Stimulated activated CD8-positive, alpha-beta memory T cell treated with anti-CD3 and anti-CD28 coated beads, Interleukin-15, amount 100 ng/mL, for 1 hour (primary cell): ENCODE results near the gene PTBP3.
A peak's percentile ranks its signal among the peaks of the same experiment; 100 is the strongest.
"Not testable (repeated sequence)": the region's sequence is repeated elsewhere in the genome, so short reads cannot be mapped to it uniquely, and the experiment has no call there.

Experiments used
- DNase-seq: peaks from one replicate; pipeline ENCODE4 v3.0.0-alpha.2; 2020; ENCODE audit warnings: low read depth

PTBP3 gene

GRCh38 chr9:112332977-112333638 lies at the start of gene PTBP3:
Gene PTBP3, minus strand, starts transcription at chr9:112333619. Its CDS starts 35,754 bp downstream, at chr9:112297865.
- peak; percentile 45 for DNase-seq

DNA sequence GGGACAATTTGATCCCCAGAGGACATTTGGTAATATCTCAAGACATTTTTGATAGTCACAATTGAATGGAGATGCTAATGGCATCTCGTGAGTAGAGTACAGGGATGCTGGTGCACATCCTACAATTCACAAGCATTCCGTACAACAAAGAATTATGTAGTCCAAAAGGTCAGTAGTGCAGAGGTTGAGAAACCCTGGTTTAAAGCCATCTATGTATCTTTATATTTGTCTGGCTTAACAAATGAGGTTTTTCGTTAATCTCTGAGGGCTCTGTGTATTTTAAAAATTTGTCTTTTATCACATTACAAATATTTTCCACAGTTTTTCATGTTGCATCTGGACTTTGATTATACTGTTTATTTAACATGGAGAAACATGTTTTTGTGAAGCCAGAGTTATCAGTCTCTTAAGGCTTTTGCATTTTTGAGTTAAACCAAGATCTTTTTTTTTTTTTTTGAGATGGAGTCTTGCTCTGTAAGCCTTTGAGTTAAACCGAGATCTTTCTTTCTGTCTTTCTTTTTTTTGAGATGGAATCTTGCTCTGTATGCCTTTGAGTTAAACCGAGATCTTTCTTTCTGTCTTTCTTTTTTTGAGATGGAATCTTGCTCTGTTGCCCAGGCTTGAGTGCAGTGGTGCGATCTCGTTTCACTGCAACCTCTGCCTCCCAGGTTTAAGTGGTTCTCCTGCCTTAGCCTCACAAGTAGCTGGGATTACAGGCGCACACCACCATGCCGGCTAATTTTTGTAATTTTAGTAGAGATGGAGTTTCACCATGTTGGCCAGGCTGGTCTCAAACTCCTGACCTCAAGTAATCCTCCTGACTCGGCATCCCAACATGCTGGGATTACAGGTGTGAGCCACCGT lies 49.3 kb upstream of the PTBP3 start:
- DNase-seq: no peak

DNA sequence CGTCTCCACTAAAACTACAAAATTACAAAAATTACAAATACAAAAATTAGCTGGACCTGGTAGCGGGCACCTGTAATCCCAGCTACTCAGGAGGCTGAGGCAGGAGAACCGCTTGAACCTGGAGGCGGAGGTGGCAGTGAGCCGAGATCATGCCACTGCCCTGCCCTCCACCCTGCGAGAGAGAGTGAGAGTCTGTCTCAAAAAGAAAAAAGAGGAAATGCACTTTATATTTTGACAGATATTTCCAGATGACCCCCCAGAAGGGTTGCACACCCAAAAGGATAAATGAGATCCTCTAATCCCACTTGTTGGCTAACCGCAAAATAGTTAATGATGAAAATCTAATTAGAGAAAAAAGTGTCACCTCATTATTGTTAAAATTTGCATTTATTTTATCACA lies 48.6 kb upstream of the PTBP3 start:
- DNase-seq: no peak

- DNase-seq: no peak
These were observed 47.4 kb upstream of the PTBP3 start for GRCh38 chr9:112380825-112381221.

- no peak for DNase-seq
These were observed 46.8 kb upstream of the PTBP3 start, which contains the start of gene HSDL2 for GRCh38 chr9:112380102-112380824. Gene HSDL2, plus strand, starts transcription at chr9:112380108. Its CDS starts 56 bp downstream, at chr9:112380164.

DNA sequence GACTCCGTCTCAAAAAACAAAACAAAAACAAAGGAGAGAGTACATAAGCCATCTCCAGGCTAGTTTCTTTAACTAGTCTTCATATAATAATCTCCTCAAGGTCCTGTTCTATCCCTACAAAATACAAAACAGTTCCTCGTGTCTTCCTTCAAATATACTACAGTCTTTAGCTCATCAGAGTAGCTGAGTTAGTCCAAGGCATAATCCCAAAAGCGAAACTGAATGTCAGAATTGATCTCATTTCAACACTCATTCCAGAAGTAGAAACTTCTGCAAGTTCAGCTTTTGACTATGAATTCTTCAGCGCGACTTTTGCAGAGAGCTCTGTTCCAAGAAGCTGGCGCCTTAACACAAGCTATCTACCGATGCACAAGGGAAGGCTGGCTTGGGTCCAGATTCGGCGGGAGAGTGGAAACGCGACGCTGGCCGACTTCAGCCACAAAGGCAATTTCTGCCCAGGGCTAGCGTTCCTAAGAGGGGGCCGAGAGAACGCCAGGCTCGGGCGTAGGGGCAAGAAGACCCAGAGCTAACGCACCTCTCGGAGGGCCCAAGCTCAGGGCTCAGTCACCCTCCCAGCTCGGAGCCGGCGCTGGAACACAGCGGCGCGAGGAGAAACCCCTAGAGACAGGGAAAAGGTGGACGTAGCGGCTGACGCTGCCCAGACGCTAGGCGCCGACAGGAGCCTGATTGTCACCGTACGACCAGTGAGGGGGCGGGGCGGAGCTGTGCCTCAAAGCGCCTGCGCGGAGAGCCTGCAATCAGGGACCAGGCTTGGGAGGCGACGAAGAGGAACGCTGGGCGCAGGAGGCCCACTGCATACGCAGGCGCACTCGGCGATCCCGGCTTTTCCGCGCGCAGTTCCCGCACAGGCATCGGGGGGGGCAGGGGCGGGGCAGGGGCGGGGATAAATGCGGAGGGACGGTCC lies 46.0 kb upstream of the PTBP3 start:
- DNase-seq: peak; percentile 98

DNA sequence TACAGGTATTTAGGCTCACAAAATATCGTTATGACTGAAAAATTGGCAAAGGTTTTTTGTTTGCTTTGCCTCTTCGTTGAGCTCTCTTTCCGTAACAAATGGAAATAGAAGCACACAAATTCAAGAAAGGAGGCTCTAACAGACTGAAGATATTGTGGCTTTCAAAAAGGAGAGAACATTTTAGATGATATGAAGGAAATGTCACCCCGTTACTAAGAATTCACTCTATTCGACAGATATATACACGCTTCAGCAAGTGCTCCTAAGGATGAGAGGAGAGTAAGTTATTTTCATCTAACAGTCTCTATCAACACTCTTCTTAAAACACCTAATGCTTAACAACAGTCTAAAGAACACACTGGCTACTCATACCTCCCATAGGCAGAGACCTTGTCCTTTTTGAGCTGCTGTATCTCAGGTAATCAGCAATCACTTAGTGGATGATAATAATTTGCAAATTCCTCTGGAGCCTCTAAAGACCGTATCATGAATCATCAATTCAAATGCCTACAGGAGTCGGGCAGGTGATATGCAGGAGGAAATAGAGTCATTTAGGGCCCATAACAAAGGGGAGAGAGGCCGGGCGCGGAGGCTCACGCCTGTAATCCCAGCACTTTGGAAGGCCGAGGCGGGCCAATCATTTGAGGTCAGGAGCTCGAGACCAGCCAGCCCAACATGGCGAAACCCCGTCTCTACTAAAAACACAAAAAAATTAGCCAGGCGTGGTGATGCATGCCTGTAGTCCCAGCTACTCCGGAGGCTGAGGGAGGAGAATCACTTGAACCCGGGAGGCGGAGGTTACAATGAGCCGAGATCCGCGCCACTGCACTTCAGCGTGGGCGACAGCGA lies 45.1 kb upstream of the PTBP3 start:
- no peak for DNase-seq

- DNase-seq: no peak
These were observed 44.4 kb upstream of the PTBP3 start for GRCh38 chr9:112377684-112378327.

- no peak for DNase-seq
These were observed 43.7 kb upstream of the PTBP3 start for GRCh38 chr9:112377087-112377486.

DNA sequence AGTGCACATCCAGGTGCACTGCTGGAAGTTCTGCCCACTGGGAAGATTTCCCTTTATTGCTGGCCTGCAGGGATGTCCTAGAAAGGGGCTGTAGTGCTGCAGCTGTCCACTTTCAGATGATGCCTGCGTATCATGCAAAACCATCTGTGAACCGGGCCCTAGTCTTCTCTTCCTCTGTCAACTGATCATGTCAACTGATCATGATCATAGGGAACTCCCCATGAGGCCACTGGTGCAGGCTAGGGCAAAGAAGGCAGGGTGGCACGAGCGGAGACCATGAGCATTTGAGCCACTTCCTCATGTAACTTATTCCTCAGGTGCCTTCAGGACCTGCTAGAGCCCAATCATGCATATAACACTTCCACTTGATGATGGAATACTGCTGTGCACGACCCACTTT lies 41.9 kb upstream of the PTBP3 start:
- no peak for DNase-seq

DNA sequence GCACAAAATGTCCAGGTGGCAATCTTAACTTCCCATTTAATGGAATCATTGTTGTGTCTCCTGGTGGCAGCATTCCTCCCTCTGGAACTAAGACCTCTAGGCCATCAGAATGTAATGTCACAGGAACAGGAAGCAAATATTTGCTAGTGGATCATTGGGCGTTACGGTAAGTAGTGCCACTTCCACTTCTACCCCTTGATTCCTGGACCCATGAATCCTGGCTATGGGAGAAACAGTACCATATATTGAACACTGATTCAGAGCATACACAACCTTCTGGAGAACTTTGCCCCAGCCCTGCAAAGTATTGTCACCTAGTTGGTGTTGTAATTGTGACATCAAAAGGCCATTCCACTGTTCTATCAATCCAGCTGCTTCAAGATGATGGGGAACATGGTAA lies 40.8 kb upstream of the PTBP3 start:
- not testable (repeated sequence) for DNase-seq

DNA sequence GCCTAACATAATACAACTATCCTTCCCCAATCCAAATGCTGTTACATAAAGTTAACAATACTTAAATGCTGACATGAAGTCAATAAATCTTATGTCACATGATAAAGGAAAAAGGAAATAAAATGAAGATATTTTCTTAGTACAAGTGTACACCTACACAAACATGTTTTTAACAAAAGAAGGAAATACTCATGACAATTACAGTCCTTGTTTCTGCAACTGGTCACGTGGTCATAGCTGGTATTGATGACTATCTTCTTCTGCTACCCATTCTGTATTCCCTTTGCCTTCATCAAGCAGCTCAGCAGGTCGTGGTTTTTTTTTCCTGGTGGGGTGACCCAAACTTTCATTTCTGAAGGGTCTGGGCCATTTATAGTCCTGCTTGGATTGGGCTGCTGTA lies 40.2 kb upstream of the PTBP3 start:
- DNase-seq: not testable (repeated sequence)

GRCh38 chr9:112371060-112371459 lies 37.6 kb upstream of the PTBP3 start:
- no peak for DNase-seq

DNA sequence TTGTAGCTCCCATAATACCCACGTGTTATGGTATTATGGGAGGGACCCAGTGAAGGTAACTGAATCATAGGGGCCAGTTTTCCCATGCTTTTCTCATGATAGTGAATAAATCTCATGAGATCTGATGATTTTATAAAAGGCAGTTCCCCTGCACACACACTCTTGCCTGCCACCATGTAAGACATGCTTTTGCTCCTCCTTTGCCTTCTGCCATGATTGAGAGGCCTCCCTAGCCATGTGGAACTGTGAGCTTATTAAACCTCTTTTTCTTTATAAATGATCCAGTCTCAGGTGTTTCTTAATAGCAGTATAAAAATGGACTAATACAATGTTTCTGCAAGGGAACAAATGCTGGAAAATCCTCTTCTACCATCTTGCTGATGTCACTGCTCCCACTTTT lies 36.4 kb upstream of the PTBP3 start:
- no peak for DNase-seq

DNA sequence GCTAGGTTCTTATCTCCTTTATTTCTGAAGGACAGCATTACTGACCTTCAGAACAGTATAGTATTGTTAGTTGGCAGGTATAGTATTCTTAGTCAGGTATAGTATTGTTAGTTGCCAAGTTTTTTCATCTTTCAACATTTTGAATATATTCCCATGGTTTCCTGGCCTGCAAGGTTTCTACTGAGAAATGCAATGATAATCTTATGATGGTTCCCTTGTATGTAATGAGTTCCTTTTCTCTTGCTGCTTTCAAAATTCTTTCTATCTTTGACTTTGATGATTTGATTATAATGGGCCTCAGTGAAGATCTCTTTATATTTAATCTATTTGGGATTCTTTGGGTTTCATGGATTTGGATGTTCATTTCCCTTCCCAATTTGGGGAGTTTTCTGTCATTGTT lies 34.0 kb upstream of the PTBP3 start:
- DNase-seq: no peak

DNA sequence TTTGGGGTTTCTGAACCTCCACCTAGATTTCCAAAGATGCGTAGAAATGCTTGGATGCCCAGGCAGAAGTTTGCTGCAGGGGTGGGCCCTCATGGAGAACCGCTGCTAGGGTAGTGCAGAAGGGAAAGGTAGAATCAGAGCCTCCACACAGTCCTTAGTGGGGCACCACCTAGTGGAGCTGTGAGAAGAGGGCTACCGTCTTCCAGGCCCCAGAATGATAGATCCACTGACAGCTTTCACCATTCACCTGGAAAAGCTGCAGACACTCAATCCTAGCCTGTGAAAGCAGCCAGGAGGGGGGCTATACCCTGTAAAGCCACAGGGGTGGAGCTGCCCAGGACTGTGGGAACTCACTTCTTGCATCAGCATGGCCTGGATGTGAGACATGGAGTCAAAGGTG lies 33.2 kb upstream of the PTBP3 start:
- no peak for DNase-seq

DNA sequence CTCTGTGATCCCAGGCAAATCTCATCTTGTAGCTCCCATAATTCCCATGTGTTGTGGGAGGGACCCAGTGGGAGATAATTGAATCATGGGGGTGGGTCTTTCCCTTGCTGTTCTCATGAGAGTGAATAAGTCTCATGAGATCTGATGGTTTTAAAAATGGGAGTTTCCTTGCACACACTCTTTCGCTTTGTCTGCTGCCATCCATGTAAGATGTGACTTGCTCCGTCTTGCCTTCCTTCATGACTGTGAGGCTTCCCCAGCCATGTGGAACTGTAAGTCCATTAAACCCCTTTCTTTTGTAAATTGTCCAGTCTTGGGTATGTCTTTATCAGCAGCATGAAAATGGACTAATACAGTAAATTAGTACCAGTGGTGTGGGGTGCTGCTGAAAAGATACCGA lies 31.8 kb upstream of the PTBP3 start:
- DNase-seq: not testable (repeated sequence)

DNA sequence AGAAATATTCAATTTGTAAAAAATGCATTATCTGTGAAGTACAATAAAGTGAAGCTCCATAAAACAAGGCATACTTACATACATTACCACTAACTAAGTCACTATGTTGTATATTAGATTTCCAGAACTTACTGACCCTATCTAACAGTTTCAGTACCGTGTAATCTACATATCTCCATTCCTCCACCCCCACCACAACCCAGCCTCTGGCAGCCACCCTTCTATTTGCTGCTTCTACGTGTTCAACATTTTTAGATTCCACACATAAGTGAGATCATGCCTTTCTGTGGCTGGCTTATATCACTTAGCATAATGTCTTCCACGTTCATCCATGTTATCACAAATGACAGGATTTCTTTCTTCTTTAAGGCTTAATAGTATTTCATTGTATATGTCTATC lies 31.3 kb upstream of the PTBP3 start:
- DNase-seq: no peak

DNA sequence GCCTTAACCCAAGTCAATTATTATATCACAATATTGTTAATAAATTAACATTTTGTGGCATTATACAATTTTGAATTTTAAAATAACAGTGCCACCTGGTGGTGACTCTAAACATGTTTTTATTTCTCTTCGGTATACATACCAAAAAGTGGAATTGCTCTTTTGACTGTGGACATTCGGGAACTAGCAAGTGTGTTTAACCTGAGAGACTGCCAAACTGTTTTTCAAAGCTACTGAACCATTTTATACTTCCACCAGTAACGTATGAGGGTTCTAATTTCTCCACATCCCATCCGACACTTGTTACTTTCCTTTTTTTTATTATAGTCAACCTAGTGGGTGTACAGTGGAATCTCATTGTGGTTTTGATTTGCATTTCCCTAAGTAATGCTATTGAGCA lies 28.2 kb upstream of the PTBP3 start:
- DNase-seq: no peak
